A549 (cell line): Measurements from ENCODE around the gene STPG4. TPM values are rescaled to one million over a fixed set of nuclear protein-coding genes. Genes with fewer than 3 reads are reported as not detected.

Experiments used
- ATAC-seq, 2 experiments: fragments of 200-7000 bp in 1 of 2; fragments of >200 bp in 1 of 2; cut with Nextera tagmentation in 1 of 2; cut with Tn5 transposase in 1 of 2; 3 replicates each; pipeline versions ENCODE4 v1.8.0 to v1.9.1; 2018 to 2020; ENCODE audit warnings: mild to moderate bottlenecking in 1 of 2, moderate library complexity in 1 of 2
- CTCF ChIA-PET: fragments of 300-600 bp; sonication (Branson Sonifier 250); formaldehyde crosslinking; extraction: SDS; loops from one replicate; lab custom pipeline; 2021; ENCODE audit warnings: antibody characterized with exemption, inconsistent platforms; lab: Yijun Ruan, JAX
- POLR2A ChIA-PET: fragments of 350-600 bp; formaldehyde crosslinking; extraction: SDS; loops from one replicate; lab custom pipeline; 2021; ENCODE audit warnings: antibody characterized with exemption, inconsistent platforms; lab: Yijun Ruan, JAX
- DNase-seq, 2 experiments: peaks; one replicate each; pipeline versions ENCODE4 v3.0.0 to v3.0.0-alpha.2; 2011 to 2016; ENCODE audit warnings: low read depth in 1 of 2, low spot score in 1 of 2
- FAIRE-seq: peaks from 2 replicates; lab custom pipeline; 2011; peaks lifted over from hg19 to GRCh38; lab: Jason Lieb, UNC
- H3K27ac ChIP-seq, 2 experiments: fragments of >200 bp; sonication (Bioruptor Twin); formaldehyde crosslinking; 3 replicates each; pipeline ENCODE4 v1.5.1; 2016 to 2017
- H3K4me1 ChIP-seq: fragments of >200 bp; sonication (Bioruptor Twin); formaldehyde crosslinking; 3 replicates; pipeline ENCODE4 v1.6.1; 2016
- H3K4me2 ChIP-seq: fragments of >200 bp; sonication (Bioruptor Twin); formaldehyde crosslinking; 3 replicates; pipeline ENCODE4 v1.6.1; 2016
- H3K4me3 ChIP-seq: fragments of >200 bp; sonication (Bioruptor Twin); formaldehyde crosslinking; 3 replicates; pipeline ENCODE4 v1.5.1; 2016
- H3K9me3 ChIP-seq: fragments of >200 bp; sonication (Bioruptor Twin); formaldehyde crosslinking; 3 replicates; pipeline ENCODE4 v1.6.1; 2016
- BCL3 ChIP-seq: fragments of >200 bp; sonication (Bioruptor Twin); formaldehyde crosslinking; IDR thresholded peaks from 3 replicates; pipeline ENCODE4 v1.6.1; 2016
- CEBPB ChIP-seq, 2 experiments: fragments of >200 bp in 1 of 2; sonication (Bioruptor Twin) in 1 of 2; formaldehyde crosslinking in 1 of 2; IDR thresholded peaks; 2 replicates each; pipeline ENCODE4 v1.6.1; 2012 to 2016
- CHD2 ChIP-seq: fragments of 150-350 bp; IDR thresholded peaks from 2 replicates; pipeline ENCODE4 v1.6.1; 2014; ENCODE audit warnings: low read length; ENCODE audit not compliant: partially characterized antibody
- CHD4 ChIP-seq: fragments of 200-600 bp; sonication (generic); IDR thresholded peaks from 2 replicates; pipeline ENCODE4 v1.6.1; 2016; ENCODE audit warnings: antibody characterized with exemption, mild to moderate bottlenecking, borderline replicate concordance
- CTCF ChIP-seq: fragments of >200 bp; sonication (Bioruptor Twin); formaldehyde crosslinking; IDR thresholded peaks from 3 replicates; pipeline ENCODE4 v1.5.1; 2016
- EHMT2 ChIP-seq: fragments of 200-600 bp; sonication (generic); IDR thresholded peaks from 2 replicates; pipeline ENCODE4 v1.6.1; 2016; ENCODE audit warnings: antibody characterized with exemption, low read depth, mild to moderate bottlenecking, moderate library complexity
- ELK1 ChIP-seq: fragments of 150-350 bp; IDR thresholded peaks from 2 replicates; pipeline ENCODE4 v1.6.1; 2014; ENCODE audit warnings: low read depth, mild to moderate bottlenecking, low read length
- EP300 ChIP-seq, 2 experiments: fragments of >200 bp; sonication (Bioruptor Twin); formaldehyde crosslinking; IDR thresholded peaks; 2 replicates in 1 of 2; 3 replicates in 1 of 2; pipeline ENCODE4 v1.6.1; 2016 to 2017
- FOSL2 ChIP-seq, 2 experiments: fragments of 450-650 bp in 1 of 2; fragments of >200 bp in 1 of 2; sonication (Bioruptor Twin) in 1 of 2; formaldehyde crosslinking; IDR thresholded peaks; 2 replicates each; pipeline versions ENCODE4 v1.5.0 to v1.6.1; 2016 to 2020; ENCODE audit warnings: mild to moderate bottlenecking in 1 of 2, moderate library complexity in 1 of 2
- HEYL ChIP-seq: fragments of 250-450 bp; sonication (Bioruptor Pico); IDR thresholded peaks from 2 replicates; pipeline ENCODE4 v1.8.0; 2021; ENCODE audit warnings: mild to moderate bottlenecking, moderate library complexity
- HOXA7 ChIP-seq: fragments of 250-450 bp; sonication (Bioruptor Pico); IDR thresholded peaks from 2 replicates; pipeline ENCODE4 v1.5.0; 2020; ENCODE audit warnings: mild to moderate bottlenecking, moderate library complexity
- JUNB ChIP-seq: fragments of >200 bp; sonication (Bioruptor Twin); formaldehyde crosslinking; IDR thresholded peaks from 2 replicates; pipeline ENCODE4 v1.6.1; 2016
- MAFK ChIP-seq: fragments of 450-650 bp; IDR thresholded peaks from 2 replicates; pipeline ENCODE4 v1.6.1; 2014; ENCODE audit not compliant: partially characterized antibody
- MYC ChIP-seq: IDR thresholded peaks from 2 replicates; pipeline ENCODE4 v1.6.1; 2012; ENCODE audit warnings: mild to moderate bottlenecking, inconsistent platforms, low read length, improper control_type of control experiment, borderline replicate concordance
- NPAS2 ChIP-seq: fragments of 250-450 bp; sonication (Bioruptor Pico); IDR thresholded peaks from 2 replicates; pipeline ENCODE4 v1.8.0; 2022; ENCODE audit warnings: mild to moderate bottlenecking, moderate library complexity, borderline replicate concordance
- PBX3 ChIP-seq: IDR thresholded peaks from 2 replicates; pipeline ENCODE4 v1.6.1; 2012
- POLR2A ChIP-seq: IDR thresholded peaks from 2 replicates; pipeline ENCODE4 v1.6.1; 2012; ENCODE audit warnings: mild to moderate bottlenecking, low read length
- RAD21 ChIP-seq, 2 experiments: fragments of >200 bp in 1 of 2; sonication (Bioruptor Twin) in 1 of 2; formaldehyde crosslinking in 1 of 2; IDR thresholded peaks in 1 of 2; conservative IDR thresholded peaks in 1 of 2; 2 replicates in 1 of 2; 3 replicates in 1 of 2; pipeline ENCODE4 v1.6.1; 2012 to 2018; ENCODE audit warnings: inconsistent platforms in 1 of 2
- SMC3 ChIP-seq: fragments of >200 bp; sonication (Bioruptor Twin); formaldehyde crosslinking; IDR thresholded peaks from 3 replicates; pipeline ENCODE4 v1.6.1; 2018; ENCODE audit warnings: inconsistent platforms
- USF2 ChIP-seq: fragments of 450-650 bp; IDR thresholded peaks from 2 replicates; pipeline ENCODE4 v1.6.1; 2014; ENCODE audit warnings: antibody characterized with exemption
- ZC3H11A ChIP-seq: fragments of 450-650 bp; IDR thresholded peaks from 2 replicates; pipeline ENCODE4 v1.6.1; 2014; ENCODE audit warnings: antibody characterized with exemption, mild to moderate bottlenecking
- ZNF302 ChIP-seq: fragments of 250-450 bp; sonication (Bioruptor Pico); IDR thresholded peaks from 2 replicates; pipeline ENCODE4 v1.9.0; 2021; ENCODE audit warnings: inconsistent platforms, mild to moderate bottlenecking, moderate library complexity
- WGBS: methylation state at CpG from one replicate; pipeline ENCODE4 v1.1.6; 2017; ENCODE audit errors: missing lambda C conversion rate; 5-methylcytosine and 5-hydroxymethylcytosine counted together
- polyA plus RNA-seq, 4 experiments: library from polyadenylated mRNA; depleted of rRNA in 3 of 4; stranded (reverse); fragments of >200 nt; fragmentation: RNase III in 1 of 4; extraction: RNeasy Plus Mini Kit Qiagen cat#74134 plus additional on column Dnase treatment in 1 of 4; gene quantifications; 2 replicates in 3 of 4; 3 replicates in 1 of 4; pipeline ENCODE4 v1.2.3, GENCODE V29; 2011 to 2017

STPG4 gene
- polyA plus RNA-seq, 2 of the 4 experiments (the other 2 are of a cell fraction) = 0.05 to 0.13 TPM

- POLR2A ChIA-PET = no interaction called here
- 90% methylated on average over 4 of the region's 4 CpGs for WGBS
- no peak for FAIRE-seq
- DNase-seq = no peak
- Histone ChIP-seq H3K27ac (0 out of 6 replicates have a peak overlapping the region, but pooled peaks of 1 of the 2 experiments have one; percentile 1), H3K4me2 (no peak overlapping the region), H3K9me3 (no peaks in the 10 kb centered on the region), H3K4me1 (no peaks in the 10 kb centered on the region), H3K4me3 (no peak overlapping the region)
- CTCF ChIA-PET = interaction anchor here (0.5 to 1.2 kb wide), 3 partner anchors 30 to 224 kb away, joined by 4 to 5 read pairs (median 4); no protein-coding TSS in a partner anchor
- no peak; a peak in 2 of 6 replicates for ATAC-seq
- TF ChIP-seq CEBPB (IDR thresholded peaks at IDR 0.05) (no peak), HEYL (no peak), POLR2A (no peak), CHD2 (no peak), USF2 (no peak), HOXA7 (CRISPR knock-in tag) (no peak), RAD21 (conservative IDR thresholded peaks at IDR 0.05 in 1 of 2, IDR thresholded peaks at IDR 0.05 in 1 of 2) (no peak)
Measured at GRCh38 chr2:47098953-47099352, 56.2 kb downstream of the STPG4 start.

GRCh38 chr2:47097563-47097962 lies 57.5 kb downstream of the STPG4 start:
- Histone ChIP-seq H3K4me3 (no peak overlapping the region), H3K27ac (peak overlapping the region in 1 of 2 experiments; percentile 32; a peak in 1 of 6 replicates), H3K9me3 (no peaks in the 10 kb centered on the region), H3K4me2 (no peak overlapping the region), H3K4me1 (no peaks in the 10 kb centered on the region)
- DNase-seq = no peak
- ChIA-PET CTCF (interaction anchor here (1.2 to 1.3 kb wide), 2 partner anchors 14 to 19 kb away, joined by 3 read pairs; no protein-coding TSS in a partner anchor), POLR2A (no interaction called here)
- no peak for FAIRE-seq
- no peak for TF ChIP-seq RAD21 (conservative IDR thresholded peaks at IDR 0.05 in 1 of 2, IDR thresholded peaks at IDR 0.05 in 1 of 2)
- TF ChIP-seq EP300 (IDR thresholded peaks at IDR 0.05) = no peak
- no peak for TF ChIP-seq SMC3
- no peak for TF ChIP-seq ZNF302
- no peak for TF ChIP-seq JUNB
- TF ChIP-seq MYC = no peak
- no peak for TF ChIP-seq CHD4
- TF ChIP-seq EHMT2 = no peak
- no peak for TF ChIP-seq CTCF
- no peak for TF ChIP-seq MAFK
- TF ChIP-seq PBX3 = no peak
- no peak for TF ChIP-seq ELK1
- TF ChIP-seq ZC3H11A = no peak
- TF ChIP-seq BCL3 = no peak
- TF ChIP-seq NPAS2 = no peak
- TF ChIP-seq FOSL2 (IDR thresholded peaks at IDR 0.05) = no peak
- no peak for TF ChIP-seq FOSL2 (CRISPR knock-in tag; IDR thresholded peaks at IDR 0.05)
- WGBS = 78% methylated on average over 4 of the region's 4 CpGs
- ATAC-seq = no peak
